Hematopoietic multipotent progenitor cell (in vitro differentiated cells): ENCODE results near the gene PCDHA11. TPM values are rescaled to one million over a fixed set of nuclear protein-coding genes. Genes with fewer than 3 reads are reported as not detected.

Experiments used
- DNase-seq, 3 donors: peaks; one replicate each; pipeline ENCODE4 v3.0.0-alpha.2; 2011 to 2015; ENCODE audit warnings: low read depth in 2 of 3, low spot score in 2 of 3
- total RNA-seq: library from RNA; depleted of rRNA; stranded (reverse); fragments of >200 nt; gene quantifications from one replicate; pipeline ENCODE4 v1.2.3, GENCODE V29; 2012

PCDHA11 gene
- total RNA-seq, 1 donor = under 0.01 TPM

GRCh38 chr5:140883927-140884697 lies 15.4 kb downstream of the PCDHA11 start:
- no peak for DNase-seq

- no peak for DNase-seq
Measured at GRCh38 chr5:140916325-140916724, 47.6 kb downstream of the PCDHA11 start.

Other genes with a start within 250 kb of the PCDHA11 start
- 5.4 TPM for gene CD14, start 235.8 kb upstream of the PCDHA11 start, total RNA-seq
- gene TMCO6, start 229.5 kb upstream of the PCDHA11 start, total RNA-seq = 25.3 TPM
- 27.2 TPM for gene NDUFA2, start 221.3 kb upstream of the PCDHA11 start, total RNA-seq
- gene IK, start 221.1 kb upstream of the PCDHA11 start, total RNA-seq = 61.1 TPM
- 18.3 TPM for gene WDR55, start 204.1 kb upstream of the PCDHA11 start, total RNA-seq
- 0.54 TPM for gene DND1, start 195.4 kb upstream of the PCDHA11 start, total RNA-seq
- gene HARS1, start 177.6 kb upstream of the PCDHA11 start, total RNA-seq = 41.2 TPM
- 24.0 TPM for gene HARS2, start 177.5 kb upstream of the PCDHA11 start, total RNA-seq
- 22.1 TPM for gene ZMAT2, start 168.5 kb upstream of the PCDHA11 start, total RNA-seq
- not detected for gene PCDHA1, start 82.8 kb upstream of the PCDHA11 start, total RNA-seq
- gene PCDHA2, start 74.1 kb upstream of the PCDHA11 start, total RNA-seq = under 0.01 TPM
- gene PCDHA3, start 67.9 kb upstream of the PCDHA11 start, total RNA-seq = under 0.01 TPM
- gene PCDHA4, start 61.9 kb upstream of the PCDHA11 start, total RNA-seq = 0.27 TPM
- under 0.01 TPM for gene PCDHA5, start 47.3 kb upstream of the PCDHA11 start, total RNA-seq
- under 0.01 TPM for gene PCDHA6, start 41.0 kb upstream of the PCDHA11 start, total RNA-seq
- 0.27 TPM for gene PCDHA7, start 34.7 kb upstream of the PCDHA11 start, total RNA-seq
- under 0.01 TPM for gene PCDHA8, start 27.8 kb upstream of the PCDHA11 start, total RNA-seq
- gene PCDHA9, start 20.6 kb upstream of the PCDHA11 start, total RNA-seq = under 0.01 TPM
- gene PCDHA10, start 13.1 kb upstream of the PCDHA11 start, total RNA-seq = under 0.01 TPM
- gene PCDHA12, start 6.4 kb downstream of the PCDHA11 start, total RNA-seq = under 0.01 TPM
- not detected for gene PCDHA13, start 13.2 kb downstream of the PCDHA11 start, total RNA-seq
- under 0.01 TPM for gene PCDHAC1, start 57.3 kb downstream of the PCDHA11 start, total RNA-seq
- gene PCDHAC2, start 97.5 kb downstream of the PCDHA11 start, total RNA-seq = under 0.01 TPM
- gene PCDHB1, start 182.4 kb downstream of the PCDHA11 start, total RNA-seq = under 0.01 TPM
- gene PCDHB2, start 225.7 kb downstream of the PCDHA11 start, total RNA-seq = 0.27 TPM
- under 0.01 TPM for gene PCDHB3, start 231.5 kb downstream of the PCDHA11 start, total RNA-seq